SK-N-SH treated with all-trans-retinoic acid at 6 μM for 48 hours (cell line): Measurements from ENCODE around the gene HP.
"Not testable (repeated sequence)": the region's sequence is repeated elsewhere in the genome, so short reads cannot be mapped to it uniquely, and the experiment has no call there.

Experiments
- ATAC-seq: fragments of 200-7000 bp; cut with Tn5 transposase; 3 replicates; pipeline ENCODE4 v1.9.1; 2020; ENCODE audit warnings: mild to moderate bottlenecking, moderate library complexity
- ARNTL ChIP-seq: fragments of 450-650 bp; formaldehyde crosslinking; IDR thresholded peaks from 2 replicates; pipeline ENCODE4 v1.5.0; 2020; ENCODE audit warnings: low read depth, mild to moderate bottlenecking, moderate library complexity, borderline replicate concordance
- BACH2 ChIP-seq: fragments of 250-450 bp; sonication (Bioruptor Pico); IDR thresholded peaks from 2 replicates; pipeline ENCODE4 v1.9.0; 2021; ENCODE audit warnings: mild to moderate bottlenecking, borderline replicate concordance
- CREB5 ChIP-seq: fragments of 250-450 bp; sonication (Bioruptor Pico); IDR thresholded peaks from 2 replicates; pipeline ENCODE4 v1.5.1; 2020; ENCODE audit warnings: low read depth, mild to moderate bottlenecking, moderate library complexity
- CSDC2 ChIP-seq: fragments of 250-450 bp; sonication (Bioruptor Pico); IDR thresholded peaks from 2 replicates; pipeline ENCODE4 v1.5.0; 2020; ENCODE audit warnings: mild to moderate bottlenecking, moderate library complexity
- CSRNP3 ChIP-seq: fragments of 250-450 bp; sonication (Bioruptor Pico); IDR thresholded peaks from 2 replicates; pipeline ENCODE4 v1.5.1; 2021; ENCODE audit warnings: mild to moderate bottlenecking, moderate library complexity
- GLIS3 ChIP-seq: fragments of 250-450 bp; sonication (Bioruptor Pico); IDR thresholded peaks from 2 replicates; pipeline ENCODE4 v1.5.0; 2020; ENCODE audit warnings: mild to moderate bottlenecking, moderate library complexity
- ISL1 ChIP-seq: fragments of 250-450 bp; sonication (Bioruptor Pico); IDR thresholded peaks from 2 replicates; pipeline ENCODE4 v2.1.2; 2022; ENCODE audit warnings: mild to moderate bottlenecking, moderate library complexity
- PATZ1 ChIP-seq: fragments of 250-450 bp; sonication (Bioruptor Pico); IDR thresholded peaks from 2 replicates; pipeline ENCODE4 v1.8.0; 2020; ENCODE audit warnings: mild to moderate bottlenecking, moderate library complexity, borderline replicate concordance
- POU6F1 ChIP-seq: fragments of 250-450 bp; sonication (Bioruptor Pico); IDR thresholded peaks from 2 replicates; pipeline ENCODE4 v1.8.0; 2021; ENCODE audit warnings: low read depth, mild to moderate bottlenecking, moderate library complexity, borderline replicate concordance
- PPARA ChIP-seq: fragments of 250-450 bp; sonication (Bioruptor Pico); IDR thresholded peaks from 2 replicates; pipeline ENCODE4 v1.5.0; 2020; ENCODE audit warnings: mild to moderate bottlenecking, borderline replicate concordance
- RARB ChIP-seq: fragments of 250-450 bp; sonication (Bioruptor Pico); IDR thresholded peaks from 2 replicates; pipeline ENCODE4 v1.8.0; 2021; ENCODE audit warnings: mild to moderate bottlenecking, moderate library complexity
- SNAI2 ChIP-seq: fragments of 250-450 bp; sonication (Bioruptor Pico); IDR thresholded peaks from 2 replicates; pipeline ENCODE4 v1.5.0; 2020; ENCODE audit warnings: mild to moderate bottlenecking, moderate library complexity
- TOX ChIP-seq: fragments of 250-450 bp; sonication (Bioruptor Pico); IDR thresholded peaks from 2 replicates; pipeline ENCODE4 v1.8.0; 2021; ENCODE audit warnings: mild to moderate bottlenecking, moderate library complexity, borderline replicate concordance
- ZC3H10 ChIP-seq: fragments of 250-450 bp; sonication (Bioruptor Pico); IDR thresholded peaks from 2 replicates; pipeline ENCODE4 v1.5.1; 2021; ENCODE audit warnings: mild to moderate bottlenecking, moderate library complexity
- ZFP30 ChIP-seq: fragments of 450-650 bp; formaldehyde crosslinking; IDR thresholded peaks from 2 replicates; pipeline ENCODE4 v1.5.0; 2022; ENCODE audit warnings: mild to moderate bottlenecking, moderate library complexity
- ZNF565 ChIP-seq: fragments of 450-650 bp; formaldehyde crosslinking; conservative IDR thresholded peaks from 2 replicates; pipeline ENCODE4 v1.5.0; 2020; ENCODE audit warnings: low read depth, mild to moderate bottlenecking, moderate library complexity

The HP gene

GRCh38 chr16:72064361-72064894 is 10.1 kb downstream of the HP start:
- no peak for ATAC-seq
- TF ChIP-seq ZFP30 (CRISPR knock-in tag) (no peak), BACH2 (CRISPR knock-in tag) (no peak), TOX (no peak), ISL1 (no peak)

- peak; percentile 86 for ATAC-seq
- TF ChIP-seq ZC3H10 (CRISPR knock-in tag) (no peak), RARB (no peak)
These were observed 12.4 kb downstream of the HP start for GRCh38 chr16:72066747-72067146.

GRCh38 chr16:72068930-72069329 is 14.6 kb downstream of the HP start:
- no peak for ATAC-seq
- TF ChIP-seq CSDC2 (no peak), CSRNP3 (CRISPR knock-in tag) (no peak)

GRCh38 chr16:72072514-72073342 is 18.4 kb downstream of the HP start:
- no peak for TF ChIP-seq ZC3H10 (CRISPR knock-in tag)
- no peak for TF ChIP-seq ZNF565 (CRISPR knock-in tag)
- TF ChIP-seq ARNTL, result no peak
- TF ChIP-seq RARB, result no peak
- TF ChIP-seq BACH2 (CRISPR knock-in tag), result no peak
- TF ChIP-seq PPARA, result no peak
- TF ChIP-seq POU6F1 (CRISPR knock-in tag), result no peak
- no peak for TF ChIP-seq CSDC2
- no peak for TF ChIP-seq ZFP30 (CRISPR knock-in tag)
- TF ChIP-seq SNAI2 (CRISPR knock-in tag), result no peak
- TF ChIP-seq GLIS3 (CRISPR knock-in tag), result no peak
- TF ChIP-seq PATZ1 (CRISPR knock-in tag), result no peak

GRCh38 chr16:72073560-72074230 is 19.4 kb downstream of the HP start:
- no peak for ATAC-seq
- TF ChIP-seq PPARA (no peak), CSDC2 (no peak), CREB5 (CRISPR knock-in tag) (no peak)

More at GRCh38 chr16:72072514-72073342, 18.4 kb downstream of the HP start:
- no peak for ATAC-seq

- ATAC-seq, result not testable (repeated sequence)
These were observed 20.8 kb downstream of the HP start for GRCh38 chr16:72075067-72075466.

- not testable (repeated sequence) for ATAC-seq
These were observed 22.8 kb downstream of the HP start for GRCh38 chr16:72076991-72077706.
